PC-9 (cell line): ENCODE data around the gene WDR27. TPM values are rescaled to one million over a fixed set of nuclear protein-coding genes. Genes with fewer than 3 reads are reported as not detected.

Experiments
- BruUV-seq: library from RNA; stranded (reverse); fragments of 400-500 nt; replicated peaks from 2 replicates; lab custom pipeline; 2021; lab: Mats Ljungman, UMichigan
- CTCF ChIA-PET: fragments of 300-600 bp; sonication (Branson Sonifier 250); formaldehyde crosslinking; loops from one replicate; lab custom pipeline; 2022; ENCODE audit warnings: antibody characterized with exemption; lab: Charles Lee
- POLR2A ChIA-PET: fragments of 300-600 bp; sonication (Branson Sonifier 250); formaldehyde crosslinking; loops from one replicate; lab custom pipeline; 2022; ENCODE audit warnings: antibody characterized with exemption; ENCODE audit not compliant: unreplicated experiment; lab: Charles Lee
- DNase-seq, 2 experiments: peaks; one replicate each; pipeline versions ENCODE4 v3.0.0 to v3.0.0-alpha.2; 2015 to 2022; ENCODE audit warnings: mixed read lengths in 1 of 2
- H2AFZ ChIP-seq: fragments of 200-600 bp; sonication (generic); 2 replicates; pipeline ENCODE4 v1.8.1; 2017; ENCODE audit warnings: antibody characterized with exemption
- H3F3A ChIP-seq: fragments of 200-600 bp; sonication (generic); 2 replicates; pipeline ENCODE4 v1.8.1; 2017; ENCODE audit warnings: antibody characterized with exemption, mild to moderate bottlenecking, low read depth; ENCODE audit not compliant: insufficient read depth
- H3K27ac ChIP-seq: fragments of 200-600 bp; sonication (generic); 2 replicates; pipeline ENCODE4 v1.6.1; 2016; ENCODE audit warnings: mixed run types
- H3K27me3 ChIP-seq: fragments of 200-600 bp; sonication (generic); 2 replicates; pipeline ENCODE4 v1.6.1; 2016; ENCODE audit warnings: low read depth, mixed run types; ENCODE audit not compliant: insufficient read depth
- H3K36me3 ChIP-seq: fragments of 200-600 bp; sonication (generic); 2 replicates; pipeline ENCODE4 v1.6.1; 2016; ENCODE audit warnings: low read depth, mixed run types
- H3K4me1 ChIP-seq: fragments of 200-600 bp; sonication (generic); replicated peaks from 2 replicates; pipeline ENCODE4 v1.6.1; 2016; ENCODE audit warnings: mixed run types; ENCODE audit not compliant: insufficient read depth
- H3K4me2 ChIP-seq: fragments of 200-600 bp; sonication (generic); 2 replicates; pipeline ENCODE4 v1.6.1; 2017; ENCODE audit warnings: mixed run types
- H3K4me3 ChIP-seq: fragments of 200-600 bp; sonication (generic); 2 replicates; pipeline ENCODE4 v1.6.1; 2016; ENCODE audit warnings: mixed run types
- H3K79me2 ChIP-seq: fragments of 200-600 bp; sonication (generic); 2 replicates; pipeline ENCODE4 v1.6.1; 2017; ENCODE audit warnings: low read depth, mixed run types
- H3K9me2 ChIP-seq: fragments of 200-600 bp; sonication (generic); 2 replicates; pipeline ENCODE4 v1.8.1; 2017; ENCODE audit warnings: mild to moderate bottlenecking; ENCODE audit not compliant: insufficient read depth
- H3K9me3 ChIP-seq: fragments of 200-600 bp; sonication (generic); 2 replicates; pipeline ENCODE4 v1.8.1; 2016; ENCODE audit warnings: low read depth; ENCODE audit not compliant: insufficient read depth
- H4K20me1 ChIP-seq: fragments of 200-600 bp; sonication (generic); 2 replicates; pipeline ENCODE4 v1.8.1; 2017; ENCODE audit not compliant: insufficient read depth
- EZH2 ChIP-seq: fragments of 200-600 bp; sonication (generic); IDR thresholded peaks from 2 replicates; pipeline ENCODE4 v1.8.0; 2017; ENCODE audit warnings: antibody characterized with exemption, low read depth
- intact Hi-C: fragments of 100-400 bp; cut with micrococcal nuclease; formaldehyde crosslinking; loops from one replicate; pipeline ENCODE4 v1.10.0; 2022; ENCODE audit not compliant: unreplicated experiment
- total RNA-seq: library from RNA; stranded (reverse); gene quantifications from 2 replicates; pipeline ENCODE4 v1.2.3, GENCODE V29; 2021
- TF ChIP-seq, protein P1 (sequence below): fragments of 200-600 bp; sonication (generic); conservative IDR thresholded peaks from 2 replicates; pipeline ENCODE4 v1.6.1; 2017; ENCODE audit warnings: mixed run types, antibody characterized with exemption, mild to moderate bottlenecking, moderate library complexity

Gene WDR27
- total RNA-seq, 1 experiment from 2014 or later, result 54.2 TPM

DNA sequence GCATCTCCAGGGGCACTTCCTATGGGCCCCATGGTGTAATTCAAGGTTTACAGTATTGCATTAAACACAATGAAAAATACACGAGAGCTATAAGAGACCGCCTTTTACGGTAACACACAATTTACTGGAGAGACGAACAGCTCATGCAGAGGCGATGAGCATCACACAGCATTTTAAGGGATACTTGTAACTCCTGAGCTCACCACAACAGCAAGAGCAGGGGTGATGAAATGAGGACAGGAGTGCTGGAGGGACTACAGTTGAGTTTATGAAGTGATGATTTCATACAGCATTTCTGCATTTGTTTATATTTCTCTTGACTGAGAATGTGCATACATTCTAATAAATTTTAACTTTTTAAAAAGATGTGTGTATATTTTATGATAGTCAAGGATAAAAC lies 113.9 kb downstream of the WDR27 start:
- BruUV-seq, result no TSS peak
- ChIA-PET CTCF (no interaction called here), POLR2A (no interaction called here)
- no peaks in the 10 kb centered on the region for H3K36me3 ChIP-seq
- no peaks in the 10 kb centered on the region for H3K9me2 ChIP-seq
- H3K4me2 ChIP-seq, result no peak overlapping the region
- intact Hi-C loops, result no loop called here
- no peak overlapping the region for H3K4me3 ChIP-seq
- no peak for DNase-seq
- H2AFZ ChIP-seq, result no peak overlapping the region
- H4K20me1 ChIP-seq, result no peaks in the 10 kb centered on the region
- TF ChIP-seq, protein P1, sequence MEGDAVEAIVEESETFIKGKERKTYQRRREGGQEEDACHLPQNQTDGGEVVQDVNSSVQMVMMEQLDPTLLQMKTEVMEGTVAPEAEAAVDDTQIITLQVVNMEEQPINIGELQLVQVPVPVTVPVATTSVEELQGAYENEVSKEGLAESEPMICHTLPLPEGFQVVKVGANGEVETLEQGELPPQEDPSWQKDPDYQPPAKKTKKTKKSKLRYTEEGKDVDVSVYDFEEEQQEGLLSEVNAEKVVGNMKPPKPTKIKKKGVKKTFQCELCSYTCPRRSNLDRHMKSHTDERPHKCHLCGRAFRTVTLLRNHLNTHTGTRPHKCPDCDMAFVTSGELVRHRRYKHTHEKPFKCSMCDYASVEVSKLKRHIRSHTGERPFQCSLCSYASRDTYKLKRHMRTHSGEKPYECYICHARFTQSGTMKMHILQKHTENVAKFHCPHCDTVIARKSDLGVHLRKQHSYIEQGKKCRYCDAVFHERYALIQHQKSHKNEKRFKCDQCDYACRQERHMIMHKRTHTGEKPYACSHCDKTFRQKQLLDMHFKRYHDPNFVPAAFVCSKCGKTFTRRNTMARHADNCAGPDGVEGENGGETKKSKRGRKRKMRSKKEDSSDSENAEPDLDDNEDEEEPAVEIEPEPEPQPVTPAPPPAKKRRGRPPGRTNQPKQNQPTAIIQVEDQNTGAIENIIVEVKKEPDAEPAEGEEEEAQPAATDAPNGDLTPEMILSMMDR, result no peak
- no peak for TF ChIP-seq EZH2
- no peak overlapping the region for H3K27ac ChIP-seq
- no peaks in the 10 kb centered on the region for H3K27me3 ChIP-seq
- H3K79me2 ChIP-seq, result no peaks in the 10 kb centered on the region
- no peaks in the 10 kb centered on the region for H3K9me3 ChIP-seq
- H3F3A ChIP-seq, result no peaks in the 10 kb centered on the region
- H3K4me1 ChIP-seq, result no peaks in the 10 kb centered on the region

GRCh38 chr6:169583886-169584541 lies 117.8 kb downstream of the WDR27 start:
- intact Hi-C loops, result no loop called here
- no peaks in the 10 kb centered on the region for H3K36me3 ChIP-seq
- H3K79me2 ChIP-seq, result no peaks in the 10 kb centered on the region
- CTCF ChIA-PET, result no interaction called here
- no peak overlapping the region for H3K27ac ChIP-seq
- H3K9me2 ChIP-seq, result no peaks in the 10 kb centered on the region
- no peaks in the 10 kb centered on the region for H3K4me1 ChIP-seq
- H3K9me3 ChIP-seq, result no peaks in the 10 kb centered on the region
- H3F3A ChIP-seq, result no peaks in the 10 kb centered on the region
- no peaks in the 10 kb centered on the region for H3K27me3 ChIP-seq
- no peak overlapping the region for H2AFZ ChIP-seq
- H3K4me3 ChIP-seq, result no peak overlapping the region
- no peak overlapping the region for H3K4me2 ChIP-seq
- no peak for TF ChIP-seq EZH2
- TF ChIP-seq, protein P1, result no peak
- POLR2A ChIA-PET, result no interaction called here
- no TSS peak for BruUV-seq
- DNase-seq, result no peak
- H4K20me1 ChIP-seq, result no peaks in the 10 kb centered on the region

- no peaks in the 10 kb centered on the region for H3F3A ChIP-seq
- H3K9me3 ChIP-seq, result no peaks in the 10 kb centered on the region
- H4K20me1 ChIP-seq, result no peaks in the 10 kb centered on the region
- H3K9me2 ChIP-seq, result no peaks in the 10 kb centered on the region
- BruUV-seq, result no TSS peak
- H3K4me2 ChIP-seq, result no peak overlapping the region
- ChIA-PET POLR2A (no interaction called here), CTCF (no interaction called here)
- no peak overlapping the region for H3K4me3 ChIP-seq
- no peaks in the 10 kb centered on the region for H3K4me1 ChIP-seq
- TF ChIP-seq EZH2, result no peak
- TF ChIP-seq, protein P1, result no peak
- no peak overlapping the region for H2AFZ ChIP-seq
- H3K27ac ChIP-seq, result no peak overlapping the region
- H3K36me3 ChIP-seq, result no peaks in the 10 kb centered on the region
- H3K27me3 ChIP-seq, result no peaks in the 10 kb centered on the region
- H3K79me2 ChIP-seq, result no peaks in the 10 kb centered on the region
- intact Hi-C loops, result no loop called here
- DNase-seq, result no peak
These were observed 122.3 kb downstream of the WDR27 start for GRCh38 chr6:169579407-169580111.
